Pancreas (tissue), 10 donors: Measurements from ENCODE around the gene TSSC4. TPM values are rescaled to one million over a fixed set of nuclear protein-coding genes. Genes with fewer than 3 reads are reported as not detected.

Experiments used
- ATAC-seq, 4 donors: fragments of 200-7000 bp; cut with Tn5 transposase; one replicate each; pipeline versions ENCODE4 v1.8.0 to v1.9.1; 2020; ENCODE audit warnings: mild to moderate bottlenecking in 4 of 4, moderate library complexity in 4 of 4
- DNase-seq, 6 donors: peaks; one replicate each; pipeline ENCODE4 v3.0.0-alpha.2; 2020
- FAIRE-seq: peaks from 2 replicates; lab custom pipeline; 2012; peaks lifted over from hg19 to GRCh38; lab: Jason Lieb, UNC
- H3K27ac ChIP-seq, 4 donors: fragments of 200-600 bp; sonication (generic); 1 replicate in 3 of 4; 2 replicates in 1 of 4; pipeline versions ENCODE4 v1.5.0 to v1.8.0; 2020
- H3K27me3 ChIP-seq, 4 donors: fragments of 200-600 bp; one replicate each; pipeline ENCODE4 v1.8.0; 2021
- H3K36me3 ChIP-seq, 3 donors: fragments of 200-600 bp; sonication (generic) in 1 of 3; one replicate each; pipeline versions ENCODE4 v1.5.0 to v1.8.0; 2020 to 2021
- H3K4me1 ChIP-seq, 3 donors: fragments of 200-600 bp; one replicate each; pipeline ENCODE4 v1.8.0; 2021
- H3K4me3 ChIP-seq, 4 donors: fragments of 200-600 bp; sonication (generic) in 2 of 4; one replicate each; pipeline versions ENCODE4 v1.5.0 to v1.8.0; 2020 to 2021
- H3K9me3 ChIP-seq, 4 donors: fragments of 200-600 bp; one replicate each; pipeline ENCODE4 v1.8.0; 2021
- WGBS, 2 donors: extraction: QIAGEN DNeasy Blood & Tissue Kit; methylation state at CpG; one replicate each; pipeline ENCODE4 v1.1.7; 2013; 5-methylcytosine and 5-hydroxymethylcytosine counted together
- intact Hi-C, 3 donors: fragments of 100-400 bp; cut with DNase I; formaldehyde crosslinking; loops; one replicate each; pipeline versions ENCODE4 v1.11.1 to v1.14.2; 2022
- polyA plus RNA-seq, 2 donors: library from polyadenylated mRNA; stranded (reverse); fragments of 200-250 nt; gene quantifications; one replicate each; pipeline ENCODE4 v1.2.3, GENCODE V29; 2013
- total RNA-seq, 6 donors: library from RNA; stranded (reverse); fragmentation: NEBNext Ultra II Directional in 4 of 6; extraction: Animal tissue kit (Norgen Biotek cat#: 25700) in 4 of 6; gene quantifications; one replicate each; pipeline versions ENCODE4 v1.2.1 to v1.2.4, GENCODE V29; 2021 to 2023
- TF ChIP-seq, protein P1 (sequence below), 4 donors: fragments of 200-600 bp; sonication (generic) in 3 of 4; IDR thresholded peaks; one replicate each; pipeline versions ENCODE4 v1.5.0 to v1.8.0; 2021; ENCODE audit warnings: antibody characterized with exemption in 4 of 4
- donor health status: healthy with polysubstance abuse.
- donor health status: DM: no; HTN: no; CAD: no; lungs with moderate emphysema.
- donor health status: DM: no; HTN: no; CAD: no.
- donor health status: control.
- donor health status: control.
- donor health status: Bipolar disorder and iron deficiency.
- donor health status: DM: yes; HTN: yes; CAD: no.
- donor health status: DM: no; HTN: no; CAD: no.
- donor health status: DM: no; HTN: no; CAD: no.
- donor health status: DM: yes; HTN: yes; CAD: no.

Gene TSSC4
- total and polyA plus RNA-seq, 8 donors, result 16.8 to 60.0 (median 22.1) TPM

GRCh38 chr11:2421996-2422395 is 21.4 kb downstream of the TSSC4 start:
- H3K36me3 ChIP-seq, result no peaks in the 10 kb centered on the region
- no peak for FAIRE-seq
- TF ChIP-seq, protein P1, sequence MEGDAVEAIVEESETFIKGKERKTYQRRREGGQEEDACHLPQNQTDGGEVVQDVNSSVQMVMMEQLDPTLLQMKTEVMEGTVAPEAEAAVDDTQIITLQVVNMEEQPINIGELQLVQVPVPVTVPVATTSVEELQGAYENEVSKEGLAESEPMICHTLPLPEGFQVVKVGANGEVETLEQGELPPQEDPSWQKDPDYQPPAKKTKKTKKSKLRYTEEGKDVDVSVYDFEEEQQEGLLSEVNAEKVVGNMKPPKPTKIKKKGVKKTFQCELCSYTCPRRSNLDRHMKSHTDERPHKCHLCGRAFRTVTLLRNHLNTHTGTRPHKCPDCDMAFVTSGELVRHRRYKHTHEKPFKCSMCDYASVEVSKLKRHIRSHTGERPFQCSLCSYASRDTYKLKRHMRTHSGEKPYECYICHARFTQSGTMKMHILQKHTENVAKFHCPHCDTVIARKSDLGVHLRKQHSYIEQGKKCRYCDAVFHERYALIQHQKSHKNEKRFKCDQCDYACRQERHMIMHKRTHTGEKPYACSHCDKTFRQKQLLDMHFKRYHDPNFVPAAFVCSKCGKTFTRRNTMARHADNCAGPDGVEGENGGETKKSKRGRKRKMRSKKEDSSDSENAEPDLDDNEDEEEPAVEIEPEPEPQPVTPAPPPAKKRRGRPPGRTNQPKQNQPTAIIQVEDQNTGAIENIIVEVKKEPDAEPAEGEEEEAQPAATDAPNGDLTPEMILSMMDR (IDR thresholded peaks at IDR 0.05), result no peak
- no peak overlapping the region for H3K27ac ChIP-seq
- 74 to 79% methylated on average over 15 to 17 of the region's 17 CpGs for WGBS, 2 donors
- no peaks in the 10 kb centered on the region for H3K4me1 ChIP-seq
- intact Hi-C loops, result loop anchor here in 2 of 3 donors (2.0 to 5.0 kb wide), 2 partner anchors 117 to 225 kb away; no protein-coding TSS in a partner anchor
- H3K4me3 ChIP-seq, result no peak overlapping the region
- no peak for ATAC-seq
- no peaks in the 10 kb centered on the region for H3K9me3 ChIP-seq
- peak in 2 of 6 donors; percentile 29 to 81 for DNase-seq
- H3K27me3 ChIP-seq, result no peaks in the 10 kb centered on the region

- TF ChIP-seq, protein P1 (IDR thresholded peaks at IDR 0.05), result no peak
- no peaks in the 10 kb centered on the region for H3K9me3 ChIP-seq
- H3K36me3 ChIP-seq, result no peaks in the 10 kb centered on the region
- no peak overlapping the region for H3K4me3 ChIP-seq
- FAIRE-seq (no peak), DNase-seq (peak in 2 of 6 donors; percentile 19 to 67), ATAC-seq (no peak)
- WGBS, 2 donors, result 66 to 72% methylated on average over 12 to 14 of the region's 14 CpGs
- no peaks in the 10 kb centered on the region for H3K27me3 ChIP-seq
- H3K4me1 ChIP-seq, result no peaks in the 10 kb centered on the region
- intact Hi-C loops, result loop anchor here in 1 of 3 donors (5.0 kb wide), 1 partner anchor 225 kb away; no protein-coding TSS in a partner anchor
- H3K27ac ChIP-seq, result no peak overlapping the region
These were observed 22.1 kb downstream of the TSSC4 start for GRCh38 chr11:2422461-2423156.

DNA sequence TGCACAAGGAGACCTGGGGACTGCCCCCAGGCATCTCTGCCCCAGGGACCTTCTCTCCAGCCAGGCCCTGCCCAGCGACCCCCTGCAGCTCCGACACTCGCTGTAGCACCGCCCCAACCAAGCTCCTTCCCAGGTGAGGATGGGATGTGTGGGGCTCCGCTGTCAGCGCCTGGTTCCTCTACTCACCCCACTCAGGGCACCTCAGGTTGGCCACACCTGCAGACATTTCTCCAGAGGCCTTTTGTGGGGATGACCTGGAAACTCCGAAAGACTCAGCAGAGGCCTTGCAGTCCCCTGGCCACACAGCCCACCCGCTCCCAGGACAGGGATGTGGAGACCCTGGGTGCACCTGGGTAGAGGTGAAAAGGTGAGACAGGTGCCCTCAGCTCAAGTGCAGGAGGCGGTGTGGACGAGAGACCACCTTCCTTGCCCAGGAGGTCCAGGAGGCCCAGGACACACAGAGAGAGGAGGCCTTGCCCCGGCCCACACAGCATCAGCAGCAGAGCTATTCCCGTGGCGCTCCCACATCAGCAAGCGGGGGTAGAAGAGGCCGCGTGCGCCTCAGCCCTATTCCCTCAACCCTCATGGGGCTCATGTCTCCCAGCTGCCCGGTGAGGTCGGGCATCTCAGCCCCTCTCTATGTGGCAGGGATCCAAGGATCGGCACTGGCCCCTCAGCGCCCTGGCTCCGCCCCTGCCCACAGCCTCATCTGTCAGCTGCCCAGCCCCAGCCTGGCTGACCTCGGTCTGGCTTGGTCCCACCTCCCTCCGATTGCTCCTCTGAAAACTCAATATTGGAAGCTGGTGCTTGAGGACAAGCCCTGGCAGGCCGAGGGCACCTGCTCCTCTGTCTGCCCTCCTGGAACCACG is 22.8 kb downstream of the TSSC4 start:
- H3K4me3 ChIP-seq, result no peak overlapping the region
- H3K27ac ChIP-seq, result no peak overlapping the region
- intact Hi-C loops, result loop anchor here in 1 of 3 donors (5.0 kb wide), 1 partner anchor 226 kb away; no protein-coding TSS in a partner anchor
- H3K4me1 ChIP-seq, result no peaks in the 10 kb centered on the region
- no peak for ATAC-seq
- no peaks in the 10 kb centered on the region for H3K36me3 ChIP-seq
- 64 to 73% methylated on average over 26 of the region's 26 CpGs for WGBS, 2 donors
- no peak for FAIRE-seq
- peak in 2 of 6 donors; percentile 29 to 78 for DNase-seq
- TF ChIP-seq, protein P1 (IDR thresholded peaks at IDR 0.05), result no peak
- H3K27me3 ChIP-seq, result no peaks in the 10 kb centered on the region
- H3K9me3 ChIP-seq, result no peaks in the 10 kb centered on the region

GRCh38 chr11:2424811-2425495 is 24.4 kb downstream of the TSSC4 start:
- no peak for FAIRE-seq
- ATAC-seq, result no peak
- no peaks in the 10 kb centered on the region for H3K4me1 ChIP-seq
- no peak overlapping the region for H3K4me3 ChIP-seq
- no peaks in the 10 kb centered on the region for H3K36me3 ChIP-seq
- TF ChIP-seq, protein P1 (IDR thresholded peaks at IDR 0.05), result no peak
- 68 to 72% methylated on average over 27 to 28 of the region's 28 CpGs for WGBS, 2 donors
- DNase-seq, result peak in 2 of 6 donors; percentile 22 to 61
- intact Hi-C loops, result loop anchor here (5.0 kb wide), 3 partner anchors 107 to 467 kb away; no protein-coding TSS in a partner anchor
- no peak overlapping the region for H3K27ac ChIP-seq
- H3K9me3 ChIP-seq, result no peaks in the 10 kb centered on the region
- H3K27me3 ChIP-seq, result no peaks in the 10 kb centered on the region
